Dermis blood vessel endothelial cell (primary cell): ENCODE data around the gene TRPM3. TPM values are rescaled to one million over a fixed set of nuclear protein-coding genes. Genes with fewer than 3 reads are reported as not detected.
"Not testable (repeated sequence)": the region's sequence is repeated elsewhere in the genome, so short reads cannot be mapped to it uniquely, and the experiment has no call there.

ENCODE experiments used
- DNase-seq: peaks from one replicate; pipeline ENCODE4 v3.0.0; 2010
- total RNA-seq: library from RNA; depleted of rRNA; stranded (reverse); fragments of >200 nt; gene quantifications from 2 replicates; pipeline ENCODE4 v1.2.3, GENCODE V29; 2014

TRPM3 gene
- total RNA-seq, 1 donor from 2014 or later = 1.4 TPM

GRCh38 chr9:70746316-70746715, 375.1 kb downstream of the TRPM3 start:
- no peak for DNase-seq

DNA sequence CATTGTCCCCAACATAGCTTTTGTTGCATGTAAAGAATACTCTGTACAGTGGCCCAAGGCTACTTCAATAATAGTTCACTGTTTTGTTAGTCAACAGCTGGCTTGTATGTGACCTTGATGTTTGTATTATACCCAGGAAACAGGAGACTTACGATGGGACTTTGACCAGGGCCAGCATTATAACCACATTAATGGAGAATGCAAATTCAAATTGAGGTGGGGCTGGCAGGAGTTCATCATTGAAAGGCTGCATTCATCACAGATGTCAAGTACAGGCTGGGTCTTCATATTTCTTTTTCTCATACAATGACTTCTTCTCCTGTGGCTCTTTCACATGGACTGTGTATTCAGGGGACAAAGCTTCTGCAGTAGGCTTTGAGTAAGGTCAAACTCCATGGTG, 396.6 kb downstream of the TRPM3 start:
- DNase-seq = not testable (repeated sequence)

DNA sequence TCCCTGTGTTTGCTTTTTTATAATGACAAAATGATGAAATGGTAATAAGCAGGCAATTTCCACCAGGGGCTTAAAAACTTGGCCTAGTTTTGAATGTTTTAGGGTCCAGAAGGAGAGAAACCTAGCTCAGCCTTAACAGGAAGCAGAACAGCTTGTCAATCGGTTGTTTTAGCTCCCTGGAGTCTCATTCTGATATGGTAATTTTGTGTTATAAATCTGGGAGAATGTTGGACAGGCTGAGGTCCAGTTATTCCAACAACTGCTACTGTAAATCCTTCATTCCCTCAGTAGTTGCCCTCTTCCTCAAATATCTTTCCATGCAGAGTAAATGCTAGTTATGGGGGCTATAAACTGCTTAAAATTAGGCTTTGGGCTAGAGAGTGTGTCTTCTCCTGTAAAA, 397.4 kb downstream of the TRPM3 start:
- not testable (repeated sequence) for DNase-seq

DNA sequence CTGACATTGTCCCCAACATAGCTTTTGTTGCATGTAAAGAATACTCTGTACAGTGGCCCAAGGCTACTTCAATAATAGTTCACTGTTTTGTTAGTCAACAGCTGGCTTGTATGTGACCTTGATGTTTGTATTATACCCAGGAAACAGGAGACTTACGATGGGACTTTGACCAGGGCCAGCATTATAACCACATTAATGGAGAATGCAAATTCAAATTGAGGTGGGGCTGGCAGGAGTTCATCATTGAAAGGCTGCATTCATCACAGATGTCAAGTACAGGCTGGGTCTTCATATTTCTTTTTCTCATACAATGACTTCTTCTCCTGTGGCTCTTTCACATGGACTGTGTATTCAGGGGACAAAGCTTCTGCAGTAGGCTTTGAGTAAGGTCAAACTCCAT, 414.6 kb downstream of the TRPM3 start:
- DNase-seq = not testable (repeated sequence)

DNA sequence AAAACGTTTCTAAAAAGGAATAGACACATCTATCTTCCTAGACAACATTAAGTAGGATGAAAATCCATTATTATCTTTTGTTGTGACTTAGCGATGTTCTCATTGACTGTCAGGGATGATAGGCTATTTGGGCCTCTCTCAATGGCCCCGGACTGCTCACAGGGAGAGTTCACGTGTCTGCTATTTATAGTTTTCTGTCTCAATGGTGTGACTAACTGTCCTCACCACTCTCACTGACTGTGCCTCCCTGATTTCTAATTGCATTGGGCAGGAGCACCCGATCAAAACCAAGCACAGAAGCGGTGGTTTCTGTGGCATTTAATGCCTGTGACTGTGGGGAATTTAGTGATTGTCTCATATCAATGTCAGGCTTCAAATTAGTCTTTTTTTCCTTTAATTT, 420.3 kb downstream of the TRPM3 start:
- no peak for DNase-seq

GRCh38 chr9:70696694-70697335, 424.6 kb downstream of the TRPM3 start:
- DNase-seq = no peak

DNA sequence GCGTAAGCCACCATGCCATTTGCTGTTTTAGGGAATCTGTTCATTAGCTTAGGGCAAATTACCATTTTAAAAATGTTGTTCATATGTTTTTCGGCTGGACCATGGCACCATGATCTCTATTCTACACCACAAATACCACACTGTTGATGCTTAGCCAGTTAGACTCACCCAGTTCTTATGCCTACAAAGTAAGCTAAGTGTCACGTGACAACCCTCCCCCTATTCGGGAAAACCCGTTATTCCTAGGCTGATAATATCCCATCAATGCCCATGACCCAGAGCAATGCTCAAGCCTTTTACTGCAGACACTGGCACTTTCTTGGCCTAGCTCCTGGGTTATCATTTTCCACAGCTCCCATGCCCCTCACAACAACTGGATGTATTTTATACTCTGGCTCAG, 426.7 kb downstream of the TRPM3 start:
- no peak for DNase-seq

- DNase-seq = no peak
These were observed 428.2 kb downstream of the TRPM3 start for GRCh38 chr9:70693186-70693585.

- no peak for DNase-seq
These were observed 429.0 kb downstream of the TRPM3 start for GRCh38 chr9:70692431-70692830.

- no peak for DNase-seq
These were observed 432.7 kb downstream of the TRPM3 start for GRCh38 chr9:70688704-70689103.

DNA sequence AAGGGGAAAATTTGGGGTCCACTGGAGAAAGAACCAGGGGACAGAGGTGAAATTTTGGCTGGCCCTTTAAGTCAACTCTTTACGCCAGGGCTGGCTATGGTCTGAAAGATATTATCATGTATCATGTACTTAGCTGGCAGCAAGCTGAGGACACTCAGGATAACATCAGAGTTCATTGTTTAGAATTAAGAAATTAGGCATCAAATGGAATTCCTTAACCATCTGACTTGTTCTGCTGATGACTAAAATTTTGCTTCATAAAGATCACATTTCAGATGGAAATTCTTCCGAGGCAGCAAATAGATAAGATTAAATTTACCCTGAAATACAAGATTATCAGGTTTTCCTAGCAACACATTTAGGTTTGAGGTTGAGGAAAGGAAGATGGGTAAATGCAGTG, 437.6 kb downstream of the TRPM3 start:
- DNase-seq = no peak

GRCh38 chr9:70682298-70682697, 439.1 kb downstream of the TRPM3 start:
- DNase-seq = no peak

GRCh38 chr9:70679845-70680244, 441.6 kb downstream of the TRPM3 start:
- no peak for DNase-seq

DNA sequence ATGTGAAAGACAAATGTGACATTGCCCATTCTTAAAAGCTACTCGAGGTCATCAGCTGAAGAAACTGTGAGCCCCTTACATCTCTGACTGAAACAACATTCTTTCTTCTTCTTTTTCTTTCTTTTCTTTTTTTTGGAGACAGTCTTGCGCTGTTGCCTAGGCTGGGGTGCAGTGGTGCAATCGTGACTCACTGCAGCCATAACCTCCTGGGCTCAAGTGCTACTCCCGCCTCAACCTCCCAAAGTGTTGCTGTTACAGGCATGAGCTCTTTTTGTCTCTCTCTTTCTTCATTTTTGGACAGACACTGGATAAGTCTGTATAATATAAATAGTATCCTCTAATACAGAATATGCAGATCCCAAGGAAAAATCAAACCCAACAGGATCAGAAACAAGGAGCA, 443.3 kb downstream of the TRPM3 start:
- DNase-seq = no peak

GRCh38 chr9:70677055-70677735, 444.2 kb downstream of the TRPM3 start:
- DNase-seq = no peak

- no peak for DNase-seq
These were observed 445.5 kb downstream of the TRPM3 start for GRCh38 chr9:70675868-70676370.

DNA sequence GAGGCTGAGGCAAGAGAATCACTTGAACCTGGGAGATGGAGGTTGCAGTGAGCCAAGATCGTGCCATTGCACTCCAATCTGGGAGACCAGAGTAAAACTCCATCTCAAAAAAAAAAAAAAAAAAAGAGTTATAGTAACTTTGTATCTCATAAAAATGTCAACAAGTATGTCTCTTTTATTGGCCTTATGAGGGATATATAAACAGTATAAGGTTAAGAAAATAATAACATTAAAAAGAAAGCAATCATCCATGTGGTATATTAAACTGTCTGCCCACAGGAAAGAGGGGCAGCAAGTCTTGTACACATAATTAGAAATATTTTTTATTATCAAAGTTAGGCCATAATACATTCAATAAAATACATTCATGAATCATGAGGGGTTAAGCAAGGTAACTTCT, 447.6 kb downstream of the TRPM3 start:
- no peak for DNase-seq

GRCh38 chr9:70672161-70672649, 449.2 kb downstream of the TRPM3 start:
- no peak for DNase-seq

GRCh38 chr9:70668751-70669150, 452.7 kb downstream of the TRPM3 start:
- DNase-seq = no peak

DNA sequence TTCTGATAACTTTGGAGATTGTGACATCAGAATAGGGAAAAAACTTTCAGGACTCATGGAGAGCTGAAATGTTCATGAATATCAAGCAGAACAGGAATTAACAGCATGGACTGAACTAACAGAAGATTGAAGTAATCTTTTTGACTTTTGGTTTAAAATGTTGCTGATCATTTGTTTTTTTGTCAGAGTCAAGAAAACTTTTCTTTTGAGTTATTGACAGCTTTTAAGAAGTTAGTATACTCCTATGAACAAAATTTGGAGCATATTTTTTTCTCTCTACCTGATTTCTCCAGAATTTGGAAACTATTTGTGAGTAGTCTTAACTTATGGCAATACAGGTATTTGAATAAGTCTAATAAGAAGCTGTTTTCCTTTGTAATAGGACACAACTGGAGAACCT, 462.7 kb downstream of the TRPM3 start:
- DNase-seq = no peak

DNA sequence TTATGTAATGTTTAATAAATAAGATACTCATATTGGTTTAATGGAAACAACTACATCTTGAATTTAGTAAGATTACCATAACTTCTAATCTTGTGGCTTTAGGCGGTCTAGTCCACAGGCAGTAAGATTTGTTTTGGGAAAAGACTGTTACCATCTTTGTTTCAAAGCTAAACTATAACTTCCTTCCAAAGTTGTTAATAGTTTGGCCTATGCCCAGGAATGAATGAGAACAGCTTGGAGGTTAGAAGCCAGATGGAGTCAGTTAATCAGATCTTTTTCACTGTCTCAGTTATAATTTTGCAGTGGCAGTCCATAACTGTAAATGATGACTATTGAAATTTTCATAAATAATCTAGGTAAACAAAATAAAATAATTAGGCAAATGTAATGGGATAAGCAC, 465.1 kb downstream of the TRPM3 start:
- DNase-seq = no peak

- DNase-seq = no peak
These were observed 467.3 kb downstream of the TRPM3 start for GRCh38 chr9:70654144-70654543.

- DNase-seq = peak; percentile 27
These were observed 476.8 kb downstream of the TRPM3 start for GRCh38 chr9:70644627-70645026.

GRCh38 chr9:70642341-70642740, 479.1 kb downstream of the TRPM3 start:
- no peak for DNase-seq
